ENCODE data around the gene PCBP1. TPM values are rescaled to one million over a fixed set of nuclear protein-coding genes. Genes with fewer than 3 reads are reported as not detected.
A peak's percentile ranks its signal among the peaks of the same experiment; 100 is the strongest.

PCBP1 gene
- total and polyA plus RNA-seq, 9 of the 15 experiments (the other 6 are each of a cell fraction or from before 2014, with no cell fraction given), result 19.2 to 407 (median 78.1) TPM

GRCh38 chr2:70084973-70085710 is 2.1 kb upstream of the PCBP1 start (continued):
- no peak for TF ChIP-seq IRF1 (CRISPR knock-in tag; IDR thresholded peaks at IDR 0.05; ENCODE audit: borderline replicate concordance)
- no peak for TF ChIP-seq STAT5B (CRISPR knock-in tag; IDR thresholded peaks at IDR 0.05)
- peak; percentile 42; the same call in 1 of the 2 replicates for TF ChIP-seq CREM (IDR thresholded peaks at IDR 0.05; ENCODE audit: low read depth)
- no peak for TF ChIP-seq ZNF586 (CRISPR knock-in tag; conservative IDR thresholded peaks at IDR 0.05)
- TF ChIP-seq NR0B1 (IDR thresholded peaks at IDR 0.05; ENCODE audit: partially characterized antibody), result no peak
- no peak for TF ChIP-seq NR4A1 (CRISPR knock-in tag; IDR thresholded peaks at IDR 0.05)
- TF ChIP-seq NR4A1 (tag; IDR thresholded peaks at IDR 0.05), result no peak
- TF ChIP-seq SMARCC2 (IDR thresholded peaks at IDR 0.05; ENCODE audit: low read depth), result 0 out of 2 replicates have a peak, but pooled peaks have one; percentile 47
- no peak for TF ChIP-seq FOXM1 (IDR thresholded peaks at IDR 0.05; ENCODE audit: low read depth)
- no peak for TF ChIP-seq FOXM1 (CRISPR knock-in tag; IDR thresholded peaks at IDR 0.05; ENCODE audit: low read depth)
- TF ChIP-seq ZNF395 (CRISPR knock-in tag; IDR thresholded peaks at IDR 0.05), result no peak
- TF ChIP-seq ZBTB9 (CRISPR knock-in tag; IDR thresholded peaks at IDR 0.05), result no peak
- TF ChIP-seq FOXO4 (CRISPR knock-in tag; IDR thresholded peaks at IDR 0.05), result no peak
- no peak for TF ChIP-seq ARID4B (CRISPR knock-in tag; IDR thresholded peaks at IDR 0.05)
- no peak for TF ChIP-seq KDM2B (CRISPR knock-in tag; IDR thresholded peaks at IDR 0.05)

Data from K562 (cell line).